T-helper 2 cell (primary cell): ENCODE measurements around the gene TLR4.

Experiments used
- DNase-seq, 5 experiments: peaks; one replicate each; pipeline versions ENCODE4 v3.0.0 to v3.0.0-alpha.2; 2012 to 2022

TLR4 gene

DNA sequence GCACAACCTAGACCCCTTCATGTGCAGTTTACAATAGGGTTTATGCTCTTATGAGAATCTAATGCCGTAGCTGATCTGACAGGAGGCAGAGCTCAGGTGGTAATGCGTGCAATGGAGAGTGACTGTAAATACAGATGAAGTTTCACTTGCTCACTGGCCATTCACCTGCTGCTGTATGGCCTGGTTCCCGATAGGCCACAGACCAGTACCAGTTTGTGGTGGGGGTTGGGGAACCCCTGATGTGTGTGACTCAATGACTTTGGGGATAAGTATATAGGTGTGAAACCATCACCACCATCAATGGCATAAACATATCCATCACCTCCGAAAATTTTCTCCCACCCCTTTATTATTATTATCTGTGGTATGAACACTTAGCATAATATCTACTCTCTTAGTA lies 42.1 kb downstream of the TLR4 start:
- no peak for DNase-seq

GRCh38 chr9:117747386-117747970 lies 43.3 kb downstream of the TLR4 start:
- DNase-seq = no peak

DNA sequence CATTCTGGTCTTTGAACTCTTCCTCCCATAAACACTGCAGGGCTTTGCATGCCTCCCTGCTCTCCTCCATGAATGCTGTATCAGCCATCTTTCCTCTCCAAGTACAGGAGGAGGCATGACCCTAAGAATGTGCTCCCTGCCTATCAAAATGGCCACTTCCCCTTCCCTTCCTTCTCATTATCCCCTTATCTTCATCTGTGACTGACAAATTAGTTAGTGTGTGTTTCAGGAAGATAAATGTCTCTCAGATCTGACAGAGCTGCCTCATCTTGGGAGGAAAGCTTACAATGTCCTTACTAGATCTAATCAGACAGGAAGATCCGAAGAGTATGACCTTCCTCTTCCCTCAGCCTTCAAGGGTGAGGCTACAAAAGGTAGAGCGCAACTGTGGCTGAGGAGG lies 46.2 kb downstream of the TLR4 start:
- no peak for DNase-seq

DNA sequence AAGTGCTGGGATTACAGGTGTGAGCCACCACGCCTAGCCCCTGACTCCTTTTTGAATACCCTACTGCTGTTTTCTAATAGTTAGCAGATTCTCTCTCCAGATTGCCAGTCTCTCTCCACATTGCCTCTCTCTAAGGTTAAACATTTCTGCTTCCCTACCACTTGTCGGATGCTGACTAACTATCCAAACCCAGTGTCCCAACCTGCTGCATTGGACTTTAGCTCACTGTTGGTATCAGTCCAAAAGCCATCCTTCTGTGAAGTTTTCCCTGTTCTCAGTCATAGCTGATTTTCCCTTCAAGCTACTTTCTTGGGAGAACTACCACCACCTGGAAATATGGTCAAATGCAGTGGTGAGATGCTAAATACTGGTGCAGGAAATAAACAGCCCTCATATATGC lies 48.7 kb downstream of the TLR4 start:
- DNase-seq = no peak

GRCh38 chr9:117757561-117758190 lies 53.5 kb downstream of the TLR4 start:
- DNase-seq = no peak

DNA sequence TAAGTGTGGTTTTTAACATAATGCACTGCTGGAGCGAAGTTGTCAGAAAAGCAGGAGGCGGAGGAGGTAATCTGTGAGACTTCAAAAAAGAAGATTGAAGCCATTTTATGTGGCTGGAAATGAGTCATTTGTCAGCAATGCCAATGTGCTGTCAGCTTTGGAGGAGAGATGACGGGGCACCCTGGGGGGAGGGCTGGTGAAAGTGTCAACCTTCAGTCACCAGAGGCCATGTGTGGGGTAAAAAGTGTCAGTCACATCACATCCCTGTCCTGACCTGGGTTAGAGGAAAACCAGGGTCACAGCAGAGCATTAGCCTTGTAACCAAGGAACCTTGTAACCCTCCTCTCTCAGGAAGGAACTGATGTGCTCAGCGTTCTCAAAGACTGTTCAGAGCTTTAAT lies 59.1 kb downstream of the TLR4 start:
- peak in 1 of 5 experiments; percentile 9 for DNase-seq

- DNase-seq = no peak
Observed at GRCh38 chr9:117768750-117769395, 64.7 kb downstream of the TLR4 start.

DNA sequence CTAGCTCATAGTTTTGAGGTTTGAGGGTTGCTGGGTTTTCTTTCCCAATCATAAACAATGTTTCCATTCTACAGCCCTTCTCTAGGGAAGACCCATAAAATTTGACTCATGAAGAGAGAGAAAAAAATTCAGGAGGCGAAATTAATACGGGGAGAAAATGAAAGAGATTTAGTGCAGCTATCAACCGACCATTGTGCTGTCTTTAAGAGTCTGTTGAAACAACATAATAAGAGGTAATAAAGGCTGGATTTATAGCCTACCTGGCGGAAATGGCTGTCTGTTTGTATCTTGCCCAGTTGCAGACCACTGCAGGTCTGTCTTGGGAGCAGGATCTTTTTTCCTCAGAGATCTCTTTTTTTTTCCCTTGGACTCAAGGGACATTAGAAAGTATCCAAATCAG lies 66.9 kb downstream of the TLR4 start:
- DNase-seq = no peak

DNA sequence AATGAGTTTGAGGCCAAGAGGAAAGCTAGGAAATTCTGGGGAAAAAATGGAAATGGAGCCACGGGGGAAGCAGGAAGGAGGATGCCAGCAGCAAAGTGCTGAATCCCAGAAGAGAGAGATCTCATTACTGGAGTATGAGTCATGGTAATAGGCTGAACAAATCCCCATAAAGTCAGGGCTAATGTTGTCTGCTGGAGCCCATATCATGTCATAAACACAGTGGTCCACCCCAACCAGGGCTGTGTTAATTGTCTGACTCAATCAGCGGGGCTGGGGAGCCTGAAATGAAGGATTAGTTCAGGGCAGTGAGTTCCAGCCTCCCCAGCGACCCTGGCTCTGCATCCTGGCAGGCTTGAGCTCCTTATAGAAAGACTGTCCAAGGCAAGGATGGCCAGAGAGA lies 68.8 kb downstream of the TLR4 start:
- DNase-seq = no peak
